Ovary (tissue), 9 donors: ENCODE data around the gene PHKB. TPM values are rescaled to one million over a fixed set of nuclear protein-coding genes. Genes with fewer than 3 reads are reported as not detected.

Experiments used
- DNase-seq, 5 donors: peaks; one replicate each; pipeline ENCODE4 v3.0.0-alpha.2; 2019 to 2020
- H3K27ac ChIP-seq, 2 donors: fragments of 200-600 bp; one replicate each; pipeline versions ENCODE4 v1.5.1 to v1.8.0; 2019 to 2022
- H3K27me3 ChIP-seq: fragments of 200-600 bp; one replicate; pipeline ENCODE4 v1.8.0; 2022
- H3K36me3 ChIP-seq: fragments of 200-600 bp; sonication (generic); one replicate; pipeline ENCODE4 v1.5.1; 2019
- H3K4me1 ChIP-seq: one replicate; pipeline ENCODE4 v1.8.1; 2013; ENCODE audit warnings: mild to moderate bottlenecking, moderate library complexity; ENCODE audit not compliant: insufficient read depth
- H3K4me3 ChIP-seq: fragments of 200-600 bp; sonication (generic); one replicate; pipeline ENCODE4 v1.5.1; 2017
- H3K9me3 ChIP-seq, 2 donors: fragments of 200-600 bp in 1 of 2; sonication (generic) in 1 of 2; one replicate each; pipeline versions ENCODE4 v1.5.1 to v1.8.1; 2013 to 2019; ENCODE audit warnings: mild to moderate bottlenecking in 1 of 2, moderate library complexity in 1 of 2
- CTCF ChIP-seq, 3 donors: fragments of 450-650 bp in 2 of 3; fragments of 200-600 bp in 1 of 3; IDR thresholded peaks; one replicate each; pipeline versions ENCODE4 v1.5.1 to v1.8.0; 2016 to 2022; ENCODE audit warnings: antibody characterized with exemption in 3 of 3, mild to moderate bottlenecking in 1 of 3
- EP300 ChIP-seq: sonication (generic); formaldehyde crosslinking; IDR thresholded peaks from one replicate; pipeline ENCODE4 v1.6.1; 2017; ENCODE audit warnings: antibody characterized with exemption
- POLR2A ChIP-seq: fragments of 450-650 bp; IDR thresholded peaks from one replicate; pipeline ENCODE4 v1.6.1; 2017; ENCODE audit warnings: antibody characterized with exemption, mild to moderate bottlenecking, moderate library complexity
- WGBS, 3 donors: extraction: QIAGEN DNeasy Blood & Tissue Kit in 1 of 3; methylation state at CpG; one replicate each; pipeline versions ENCODE4 v1.1.5 to v1.1.7; 2013 to 2017; 5-methylcytosine and 5-hydroxymethylcytosine counted together
- intact Hi-C, 4 donors: fragments of 100-400 bp; cut with DNase I; formaldehyde crosslinking; loops; one replicate each; pipeline versions ENCODE4 v1.11.0 to v1.15.1; 2022 to 2023
- polyA plus RNA-seq, 2 donors: library from polyadenylated mRNA; stranded (reverse); fragments of 200-250 nt in 1 of 2; fragments of 350-450 nt in 1 of 2; fragmentation: Illumina TruSeq in 1 of 2; extraction: RNeasy Lipid Tissue Mini Kit (QIAGEN cat#74804) in 1 of 2; gene quantifications; one replicate each; pipeline ENCODE4 v1.2.3, GENCODE V29; 2013 to 2014
- total RNA-seq, 7 donors: library from RNA; depleted of rRNA in 2 of 7; stranded (reverse); fragments of >200 nt in 2 of 7; fragmentation: NEBNext Ultra II Directional in 3 of 7; extraction: Animal tissue kit (Norgen Biotek cat#: 25700) in 3 of 7; gene quantifications; one replicate each; pipeline versions ENCODE4 v1.1.0 to v1.2.4, GENCODE V29; 2016 to 2023
- donor health status: DM: no; HTN: no; CAD: no; lungs with moderate emphysema.
- donor health status: DM: no; HTN: no; CAD: no.
- donor health status: Bipolar disorder and iron deficiency.
- donor health status: DM: yes; HTN: yes; CAD: no.
- donor health status: DM: no; HTN: no; CAD: no.
- donor health status: DM: yes; HTN: yes; CAD: no.

PHKB gene
- total and polyA plus RNA-seq, 9 donors = 16.5 to 86.6 (median 59.4) TPM

GRCh38 chr16:47604306-47604705 lies 143.2 kb downstream of the PHKB start:
- DNase-seq = no peak
- H3K4me3 ChIP-seq = no peak overlapping the region
- no peaks in the 10 kb centered on the region for H3K9me3 ChIP-seq
- intact Hi-C loops = no loop called here
- H3K27me3 ChIP-seq = no peaks in the 10 kb centered on the region
- no peak overlapping the region for H3K27ac ChIP-seq
- no peaks in the 10 kb centered on the region for H3K36me3 ChIP-seq
- TF ChIP-seq EP300 (no peak), CTCF (IDR thresholded peaks at IDR 0.05) (no peak), POLR2A (no peak)
- no peaks in the 10 kb centered on the region for H3K4me1 ChIP-seq

GRCh38 chr16:47611042-47611441 lies 149.9 kb downstream of the PHKB start:
- TF ChIP-seq EP300 (no peak), CTCF (IDR thresholded peaks at IDR 0.05) (no peak)
- Histone ChIP-seq H3K27me3 (no peaks in the 10 kb centered on the region), H3K27ac (no peak overlapping the region), H3K9me3 (no peaks in the 10 kb centered on the region), H3K4me1 (no peaks in the 10 kb centered on the region), H3K36me3 (no peaks in the 10 kb centered on the region), H3K4me3 (no peak overlapping the region)
- WGBS, 3 donors = 95 to 96% (median 96%) methylated on average over 2 of the region's 2 CpGs
- intact Hi-C loops = no loop called here
- DNase-seq = no peak

- intact Hi-C loops = no loop called here
- WGBS, 3 donors = 97 to 99% (median 97%) methylated on average over 4 of the region's 4 CpGs
- Histone ChIP-seq H3K27me3 (no peaks in the 10 kb centered on the region), H3K27ac (no peak overlapping the region), H3K36me3 (no peaks in the 10 kb centered on the region), H3K4me3 (no peak overlapping the region), H3K4me1 (no peaks in the 10 kb centered on the region), H3K9me3 (no peaks in the 10 kb centered on the region)
- no peak for DNase-seq
- no peak for TF ChIP-seq EP300
- TF ChIP-seq POLR2A = no peak
- no peak for TF ChIP-seq CTCF (IDR thresholded peaks at IDR 0.05)
Observed at GRCh38 chr16:47611848-47612493, 150.8 kb downstream of the PHKB start.

- TF ChIP-seq EP300 (no peak), POLR2A (no peak), CTCF (IDR thresholded peaks at IDR 0.05) (no peak)
- no peaks in the 10 kb centered on the region for H3K27me3 ChIP-seq
- WGBS, 3 donors = 96 to 99% (median 98%) methylated on average over 2 of the region's 2 CpGs
- H3K4me1 ChIP-seq = no peaks in the 10 kb centered on the region
- DNase-seq = no peak
- intact Hi-C loops = no loop called here
- no peaks in the 10 kb centered on the region for H3K36me3 ChIP-seq
- no peak overlapping the region for H3K4me3 ChIP-seq
- H3K27ac ChIP-seq = no peak overlapping the region
- no peaks in the 10 kb centered on the region for H3K9me3 ChIP-seq
Observed at GRCh38 chr16:47612711-47613110, 151.6 kb downstream of the PHKB start.
